ENCODE results near the gene DACT2.
"Not testable (repeated sequence)": the region's sequence is repeated elsewhere in the genome, so short reads cannot be mapped to it uniquely, and the experiment has no call there.

The DACT2 gene

GRCh38 chr6:168363302-168363701 is 43.7 kb upstream of the DACT2 start:
- Histone ChIP-seq H3K27ac (ENCODE audit: poor library complexity, severe bottlenecking) (no peak overlapping the region), H3K4me1 (ENCODE audit: insufficient read depth, poor library complexity, severe bottlenecking) (no peaks in the 10 kb centered on the region), H3K9me3 (ENCODE audit: severe bottlenecking) (no peaks in the 10 kb centered on the region), H3K4me3 (ENCODE audit: severe bottlenecking) (no peak overlapping the region), H3K36me3 (ENCODE audit: low read depth) (no peaks in the 10 kb centered on the region), H3K27me3 (ENCODE audit: insufficient read depth, poor library complexity, severe bottlenecking) (no peaks in the 10 kb centered on the region)
- DNase-seq (ENCODE audit: low spot score) = no peak
- TF ChIP-seq, protein P1, sequence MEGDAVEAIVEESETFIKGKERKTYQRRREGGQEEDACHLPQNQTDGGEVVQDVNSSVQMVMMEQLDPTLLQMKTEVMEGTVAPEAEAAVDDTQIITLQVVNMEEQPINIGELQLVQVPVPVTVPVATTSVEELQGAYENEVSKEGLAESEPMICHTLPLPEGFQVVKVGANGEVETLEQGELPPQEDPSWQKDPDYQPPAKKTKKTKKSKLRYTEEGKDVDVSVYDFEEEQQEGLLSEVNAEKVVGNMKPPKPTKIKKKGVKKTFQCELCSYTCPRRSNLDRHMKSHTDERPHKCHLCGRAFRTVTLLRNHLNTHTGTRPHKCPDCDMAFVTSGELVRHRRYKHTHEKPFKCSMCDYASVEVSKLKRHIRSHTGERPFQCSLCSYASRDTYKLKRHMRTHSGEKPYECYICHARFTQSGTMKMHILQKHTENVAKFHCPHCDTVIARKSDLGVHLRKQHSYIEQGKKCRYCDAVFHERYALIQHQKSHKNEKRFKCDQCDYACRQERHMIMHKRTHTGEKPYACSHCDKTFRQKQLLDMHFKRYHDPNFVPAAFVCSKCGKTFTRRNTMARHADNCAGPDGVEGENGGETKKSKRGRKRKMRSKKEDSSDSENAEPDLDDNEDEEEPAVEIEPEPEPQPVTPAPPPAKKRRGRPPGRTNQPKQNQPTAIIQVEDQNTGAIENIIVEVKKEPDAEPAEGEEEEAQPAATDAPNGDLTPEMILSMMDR (IDR thresholded peaks at IDR 0.05; ENCODE audit: poor library complexity, severe bottlenecking) = no peak
- ATAC-seq (ENCODE audit: low read depth) = no peak

DNA sequence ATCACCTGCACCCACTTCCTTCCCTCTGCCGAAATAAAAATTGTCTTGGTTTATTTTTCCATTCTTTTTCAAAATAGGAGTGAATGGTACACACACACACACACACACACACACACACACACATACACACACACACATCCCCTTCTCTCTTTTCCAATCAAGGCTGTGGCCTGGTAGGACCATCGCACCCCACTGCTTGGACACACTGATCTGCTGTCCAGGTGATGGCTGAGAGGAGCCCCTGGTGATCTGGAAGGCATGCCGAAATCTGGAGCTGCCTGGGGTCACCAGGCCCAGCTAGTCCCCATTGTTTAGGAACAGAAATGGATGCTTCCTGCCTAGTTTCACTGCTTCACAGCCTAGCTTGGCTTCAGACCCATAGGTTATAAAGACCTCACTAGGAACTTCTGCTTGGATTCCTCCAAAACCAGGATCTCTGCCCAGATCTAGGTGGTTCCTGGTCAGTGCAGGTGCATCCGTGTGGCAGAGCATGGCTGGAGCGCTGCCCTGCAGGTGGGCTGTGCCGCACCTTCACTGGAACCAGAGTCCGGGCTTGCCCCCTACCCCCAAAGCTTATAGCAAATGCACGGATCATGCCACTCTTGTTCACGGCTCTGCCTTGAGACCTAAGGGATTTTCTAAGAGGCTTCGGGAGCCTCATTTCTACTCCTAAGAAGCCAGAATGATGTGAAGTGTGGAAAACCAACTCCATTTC is 42.9 kb upstream of the DACT2 start:
- no peak overlapping the region for H3K4me3 ChIP-seq (ENCODE audit: severe bottlenecking)
- ATAC-seq (ENCODE audit: low read depth) (no peak), DNase-seq (ENCODE audit: low spot score) (no peak)
- H3K4me1 ChIP-seq (ENCODE audit: insufficient read depth, poor library complexity, severe bottlenecking) = no peaks in the 10 kb centered on the region
- H3K27me3 ChIP-seq (ENCODE audit: insufficient read depth, poor library complexity, severe bottlenecking) = no peaks in the 10 kb centered on the region
- H3K36me3 ChIP-seq (ENCODE audit: low read depth) = no peaks in the 10 kb centered on the region
- no peak overlapping the region for H3K27ac ChIP-seq (ENCODE audit: poor library complexity, severe bottlenecking)
- H3K9me3 ChIP-seq (ENCODE audit: severe bottlenecking) = no peaks in the 10 kb centered on the region
- TF ChIP-seq, protein P1 (IDR thresholded peaks at IDR 0.05; ENCODE audit: poor library complexity, severe bottlenecking) = no peak

DNA sequence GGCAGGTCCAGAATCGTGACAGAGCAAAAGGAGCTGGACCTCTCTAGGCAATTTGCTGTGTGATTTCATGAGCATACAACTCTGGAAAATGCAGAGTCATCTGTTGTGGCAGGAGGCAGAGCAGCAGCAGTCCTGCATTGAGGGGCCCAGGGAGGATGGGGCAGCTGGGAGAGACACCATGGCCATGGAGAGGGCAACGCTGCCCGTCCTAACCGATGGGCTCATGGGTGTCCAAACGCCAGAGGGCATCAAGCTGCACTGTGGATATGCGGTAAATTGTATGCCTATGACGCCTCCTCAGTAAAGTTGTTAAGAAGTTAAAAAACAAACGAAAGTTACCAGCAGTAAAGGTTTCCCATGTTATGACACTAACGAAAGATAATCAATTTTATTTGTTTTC is 42.2 kb upstream of the DACT2 start:
- ATAC-seq (ENCODE audit: low read depth) (no peak), DNase-seq (ENCODE audit: low spot score) (no peak)
- H3K36me3 ChIP-seq (ENCODE audit: low read depth) = no peaks in the 10 kb centered on the region
- no peak overlapping the region for H3K27ac ChIP-seq (ENCODE audit: poor library complexity, severe bottlenecking)
- no peak overlapping the region for H3K4me3 ChIP-seq (ENCODE audit: severe bottlenecking)
- H3K9me3 ChIP-seq (ENCODE audit: severe bottlenecking) = no peaks in the 10 kb centered on the region
- no peaks in the 10 kb centered on the region for H3K4me1 ChIP-seq (ENCODE audit: insufficient read depth, poor library complexity, severe bottlenecking)
- H3K27me3 ChIP-seq (ENCODE audit: insufficient read depth, poor library complexity, severe bottlenecking) = no peaks in the 10 kb centered on the region
- TF ChIP-seq, protein P1 (IDR thresholded peaks at IDR 0.05; ENCODE audit: poor library complexity, severe bottlenecking) = no peak

DNA sequence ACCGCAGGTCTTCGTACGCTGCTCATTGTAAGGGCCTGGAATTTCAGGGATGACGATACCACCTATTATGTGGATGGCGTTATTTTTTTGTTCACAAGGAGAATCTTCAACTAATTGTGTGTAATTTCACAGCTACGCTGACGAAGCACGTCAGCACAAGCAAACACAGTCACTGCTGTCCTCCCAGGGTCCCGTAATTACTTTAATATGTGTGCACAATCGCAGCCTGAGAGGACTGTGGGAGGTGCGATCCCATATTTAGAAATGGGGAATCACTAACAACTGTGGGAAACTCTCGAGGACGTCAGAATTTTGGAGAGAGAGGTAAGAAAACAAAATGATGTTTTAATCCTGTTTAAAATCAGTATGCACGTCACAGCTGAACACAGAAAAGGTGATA is 40.2 kb upstream of the DACT2 start:
- ATAC-seq (ENCODE audit: low read depth) = no peak
- TF ChIP-seq, protein P1 (IDR thresholded peaks at IDR 0.05; ENCODE audit: poor library complexity, severe bottlenecking) = no peak
- DNase-seq (ENCODE audit: low spot score) = no peak
- Histone ChIP-seq H3K27ac (ENCODE audit: poor library complexity, severe bottlenecking) (no peak overlapping the region), H3K4me1 (ENCODE audit: insufficient read depth, poor library complexity, severe bottlenecking) (no peaks in the 10 kb centered on the region), H3K9me3 (ENCODE audit: severe bottlenecking) (no peaks in the 10 kb centered on the region), H3K4me3 (ENCODE audit: severe bottlenecking) (no peak overlapping the region), H3K27me3 (ENCODE audit: insufficient read depth, poor library complexity, severe bottlenecking) (no peaks in the 10 kb centered on the region), H3K36me3 (ENCODE audit: low read depth) (no peaks in the 10 kb centered on the region)

DNA sequence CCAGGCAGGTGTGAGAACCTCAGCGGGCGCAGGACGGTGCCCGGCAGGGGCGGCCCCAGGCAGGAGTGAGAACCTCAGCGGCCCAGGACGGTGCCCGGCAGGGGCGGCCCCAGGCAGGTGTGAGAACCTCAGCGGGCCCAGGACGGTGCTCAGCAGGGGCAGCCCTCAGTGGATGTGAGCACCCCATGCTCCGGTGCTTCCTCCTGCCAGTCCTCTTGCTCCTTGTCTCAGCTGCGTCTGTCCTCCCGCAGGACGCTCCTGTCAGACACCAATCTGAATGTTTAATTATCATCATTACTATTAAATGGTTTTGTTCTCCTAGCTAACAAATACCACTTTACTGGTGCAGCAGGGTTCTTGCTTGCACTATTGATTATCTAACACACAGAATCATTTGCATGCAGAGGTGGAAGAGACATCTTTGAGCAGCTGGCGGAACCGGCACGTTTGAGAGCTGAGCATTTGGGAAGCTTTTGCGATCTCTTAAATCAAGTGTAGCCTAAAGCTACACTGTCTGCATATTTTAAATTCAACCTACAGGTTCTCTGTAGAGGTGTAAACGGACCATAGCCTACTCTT is 39.4 kb upstream of the DACT2 start:
- Histone ChIP-seq H3K27me3 (ENCODE audit: insufficient read depth, poor library complexity, severe bottlenecking) (no peaks in the 10 kb centered on the region), H3K4me1 (ENCODE audit: insufficient read depth, poor library complexity, severe bottlenecking) (no peaks in the 10 kb centered on the region), H3K9me3 (ENCODE audit: severe bottlenecking) (no peaks in the 10 kb centered on the region), H3K36me3 (ENCODE audit: low read depth) (no peaks in the 10 kb centered on the region), H3K27ac (ENCODE audit: poor library complexity, severe bottlenecking) (no peak overlapping the region), H3K4me3 (ENCODE audit: severe bottlenecking) (no peak overlapping the region)
- ATAC-seq (ENCODE audit: low read depth) (no peak), DNase-seq (ENCODE audit: low spot score) (no peak)
- TF ChIP-seq, protein P1 (IDR thresholded peaks at IDR 0.05; ENCODE audit: poor library complexity, severe bottlenecking) = no peak

- not testable (repeated sequence) for H3K9me3 ChIP-seq (ENCODE audit: severe bottlenecking); H3K27ac ChIP-seq (ENCODE audit: poor library complexity, severe bottlenecking); H3K36me3 ChIP-seq (ENCODE audit: low read depth); DNase-seq (ENCODE audit: low spot score); H3K4me1 ChIP-seq (ENCODE audit: insufficient read depth, poor library complexity, severe bottlenecking); ATAC-seq (ENCODE audit: low read depth); H3K4me3 ChIP-seq (ENCODE audit: severe bottlenecking); H3K27me3 ChIP-seq (ENCODE audit: insufficient read depth, poor library complexity, severe bottlenecking)
Observed at GRCh38 chr6:168356872-168357271, 37.3 kb upstream of the DACT2 start.

Measured in RWPE2 (cell line).